Testis (tissue), 2 donors: ENCODE results near the gene TEX14.

Source experiments
- CTCF ChIP-seq, 3 experiments: fragments of 450-650 bp in 2 of 3; fragments of 200-600 bp in 1 of 3; sonication (generic) in 1 of 3; IDR thresholded peaks; one replicate each; pipeline ENCODE4 v1.5.1; 2016 to 2019; ENCODE audit warnings: antibody characterized with exemption in 3 of 3, mild to moderate bottlenecking in 2 of 3, moderate library complexity in 1 of 3
- POLR2A ChIP-seq: fragments of 450-650 bp; IDR thresholded peaks from one replicate; pipeline ENCODE4 v1.6.1; 2017; ENCODE audit warnings: antibody characterized with exemption, mild to moderate bottlenecking, moderate library complexity

GRCh38 chr17:58734811-58735210, 43.0 kb upstream of the TEX14 start:
- TF ChIP-seq POLR2A (no peak), CTCF (IDR thresholded peaks at IDR 0.05) (no peak)
